IMR-90 (cell line): Measurements from ENCODE around the gene TECTA. TPM values are rescaled to one million over a fixed set of nuclear protein-coding genes. Genes with fewer than 3 reads are reported as not detected.

ENCODE experiments used
- ATAC-seq: fragments of 200-7000 bp; cut with Tn5 transposase; 2 replicates; pipeline ENCODE4 v1.9.1; 2020; ENCODE audit warnings: low read depth, mild to moderate bottlenecking, moderate library complexity
- BruUV-seq: library from RNA; stranded (reverse); fragments of 400-500 nt; replicated peaks from 2 replicates; lab custom pipeline; 2021; lab: Mats Ljungman, UMichigan
- CTCF ChIA-PET: fragments of 300-600 bp; formaldehyde crosslinking; extraction: SDS; loops from one replicate; lab custom pipeline; 2021; ENCODE audit warnings: antibody characterized with exemption; lab: Yijun Ruan, JAX
- POLR2A ChIA-PET: fragments of 300-600 bp; sonication (Branson Sonifier 250); formaldehyde crosslinking; loops from one replicate; lab custom pipeline; 2022; ENCODE audit warnings: antibody characterized with exemption; ENCODE audit not compliant: unreplicated experiment; lab: Charles Lee
- DNase-seq: peaks from one replicate; pipeline ENCODE4 v3.0.0; 2013
- H2AFZ ChIP-seq: replicated peaks from 2 replicates; pipeline ENCODE3; 2013; ENCODE audit warnings: low read length, mild to moderate bottlenecking; ENCODE audit not compliant: poor library complexity
- H2AK5ac ChIP-seq: 2 replicates; pipeline ENCODE4 v1.6.1; 2013; ENCODE audit warnings: low read depth, low read length, inconsistent platforms
- H2AK9ac ChIP-seq: replicated peaks from 2 replicates; pipeline ENCODE3; 2013; ENCODE audit warnings: mild to moderate bottlenecking, low read depth, low read length, moderate library complexity; ENCODE audit not compliant: poor library complexity
- H2BK120ac ChIP-seq: 2 replicates; pipeline ENCODE4 v1.6.1; 2013; ENCODE audit warnings: low read depth, low read length, inconsistent platforms
- H2BK15ac ChIP-seq: 3 replicates; pipeline ENCODE4 v1.6.1; 2013; ENCODE audit warnings: low read depth, low read length, inconsistent platforms
- H2BK20ac ChIP-seq: 2 replicates; pipeline ENCODE4 v1.6.1; 2013; ENCODE audit warnings: low read depth, mild to moderate bottlenecking, inconsistent platforms, low read length, moderate library complexity
- H2BK5ac ChIP-seq: 2 replicates; pipeline ENCODE4 v1.6.1; 2013; ENCODE audit warnings: mild to moderate bottlenecking, low read depth, low read length, inconsistent platforms; ENCODE audit not compliant: poor library complexity, severe bottlenecking
- H3K14ac ChIP-seq: replicated peaks from 2 replicates; pipeline ENCODE4 v1.6.1; 2013; ENCODE audit warnings: low read depth, low read length, inconsistent platforms
- H3K18ac ChIP-seq: 2 replicates; pipeline ENCODE4 v1.6.1; 2013; ENCODE audit warnings: low read depth, low read length, control low read depth
- H3K23ac ChIP-seq: 2 replicates; pipeline ENCODE4 v1.6.1; 2013; ENCODE audit warnings: low read depth, low read length, inconsistent platforms
- H3K27ac ChIP-seq: 2 replicates; pipeline ENCODE4 v1.5.1; 2013; ENCODE audit warnings: mild to moderate bottlenecking, control low read depth, low read length; ENCODE audit not compliant: insufficient read depth
- H3K27me3 ChIP-seq: 2 replicates; pipeline ENCODE4 v1.6.1; 2013; ENCODE audit warnings: low read length; ENCODE audit not compliant: control insufficient read depth, insufficient read depth
- H3K36me3 ChIP-seq: 2 replicates; pipeline ENCODE4 v1.6.1; 2013; ENCODE audit warnings: low read length, mixed read lengths; ENCODE audit not compliant: control insufficient read depth, insufficient read depth
- H3K4ac ChIP-seq: 2 replicates; pipeline ENCODE4 v1.6.1; 2013; ENCODE audit warnings: low read depth, low read length, inconsistent platforms
- H3K4me1 ChIP-seq: 2 replicates; pipeline ENCODE4 v1.6.1; 2013; ENCODE audit warnings: low read length, mixed read lengths; ENCODE audit not compliant: control insufficient read depth, insufficient read depth
- H3K4me2 ChIP-seq: 2 replicates; pipeline ENCODE4 v1.6.1; 2013; ENCODE audit warnings: low read depth, mild to moderate bottlenecking, control low read depth, low read length, moderate library complexity
- H3K4me3 ChIP-seq: 2 replicates; pipeline ENCODE4 v1.5.1; 2013; ENCODE audit warnings: low read depth, mild to moderate bottlenecking, control low read depth, low read length, moderate library complexity; ENCODE audit not compliant: insufficient read depth
- H3K56ac ChIP-seq: 2 replicates; pipeline ENCODE4 v1.6.1; 2013; ENCODE audit warnings: low read length, inconsistent platforms; ENCODE audit not compliant: insufficient read depth; ENCODE audit errors: extremely low read depth
- H3K79me1 ChIP-seq, 2 experiments: 2 replicates each; pipeline ENCODE4 v1.6.1; 2013; ENCODE audit warnings: low read length in 2 of 2, inconsistent platforms in 1 of 2, low read depth in 1 of 2
- H3K9ac ChIP-seq: 2 replicates; pipeline ENCODE4 v1.6.1; 2013; ENCODE audit warnings: low read depth, low read length, control low read depth
- H3K9me1 ChIP-seq: 2 replicates; pipeline ENCODE4 v1.6.1; 2013; ENCODE audit warnings: low read length, inconsistent platforms; ENCODE audit not compliant: insufficient read depth
- H3K9me3 ChIP-seq: 2 replicates; pipeline ENCODE4 v1.6.1; 2013; ENCODE audit warnings: low read length; ENCODE audit not compliant: control insufficient read depth, insufficient read depth
- H4K20me1 ChIP-seq: 2 replicates; pipeline ENCODE4 v1.6.1; 2013; ENCODE audit warnings: low read length, inconsistent platforms; ENCODE audit not compliant: insufficient read depth
- H4K5ac ChIP-seq: 2 replicates; pipeline ENCODE4 v1.6.1; 2013; ENCODE audit warnings: mild to moderate bottlenecking, low read depth, low read length, control low read depth
- H4K8ac ChIP-seq, 2 experiments: 2 replicates each; pipeline ENCODE4 v1.6.1; 2013; ENCODE audit warnings: low read depth in 2 of 2, low read length in 2 of 2, control low read depth in 1 of 2, inconsistent platforms in 1 of 2
- H4K91ac ChIP-seq: 2 replicates; pipeline ENCODE4 v1.6.1; 2013; ENCODE audit warnings: low read depth, low read length, inconsistent platforms; ENCODE audit not compliant: insufficient read depth
- BHLHE40 ChIP-seq: fragments of 150-350 bp; IDR thresholded peaks from 2 replicates; pipeline ENCODE4 v1.6.1; 2016; ENCODE audit warnings: mild to moderate bottlenecking, low read depth, low read length
- CEBPB ChIP-seq: IDR thresholded peaks from 2 replicates; pipeline ENCODE4 v1.6.1; 2012; ENCODE audit warnings: low read depth, low read length, improper control_type of control experiment
- CHD1 ChIP-seq: IDR thresholded peaks from 2 replicates; pipeline ENCODE4 v1.6.1; 2012; ENCODE audit warnings: low read depth, low read length, improper control_type of control experiment
- CTCF ChIP-seq: conservative IDR thresholded peaks from 2 replicates; pipeline ENCODE4 v1.5.1; 2012; ENCODE audit warnings: mild to moderate bottlenecking, low read depth, low read length, improper control_type of control experiment
- ELK1 ChIP-seq: fragments of 150-350 bp; IDR thresholded peaks from 2 replicates; pipeline ENCODE4 v1.6.1; 2016; ENCODE audit warnings: low read depth, mild to moderate bottlenecking, low read length, moderate library complexity, borderline replicate concordance
- FOS ChIP-seq: fragments of 150-350 bp; IDR thresholded peaks from 2 replicates; pipeline ENCODE4 v1.6.1; 2016; ENCODE audit warnings: low read depth, low read length
- MAFK ChIP-seq: IDR thresholded peaks from 2 replicates; pipeline ENCODE4 v1.6.1; 2012; ENCODE audit warnings: low read depth, low read length, improper control_type of control experiment
- MAZ ChIP-seq: IDR thresholded peaks from 2 replicates; pipeline ENCODE4 v1.6.1; 2012; ENCODE audit warnings: low read depth, mild to moderate bottlenecking, low read length, improper control_type of control experiment, moderate library complexity, borderline replicate concordance
- MXI1 ChIP-seq: IDR thresholded peaks from 2 replicates; pipeline ENCODE4 v1.6.1; 2012; ENCODE audit warnings: low read depth, mild to moderate bottlenecking, low read length, moderate library complexity, borderline replicate concordance
- NFE2L2 ChIP-seq: fragments of 150-350 bp; IDR thresholded peaks from 2 replicates; pipeline ENCODE4 v1.6.1; 2016; ENCODE audit warnings: low read depth, mild to moderate bottlenecking, low read length
- POLR2A ChIP-seq: IDR thresholded peaks from 2 replicates; pipeline ENCODE4 v1.6.1; 2012; ENCODE audit warnings: mild to moderate bottlenecking, low read depth, low read length
- RAD21 ChIP-seq: IDR thresholded peaks from 2 replicates; pipeline ENCODE4 v1.6.1; 2012; ENCODE audit warnings: low read length, improper control_type of control experiment
- RCOR1 ChIP-seq: IDR thresholded peaks from 2 replicates; pipeline ENCODE4 v1.6.1; 2012; ENCODE audit warnings: mild to moderate bottlenecking, low read length, improper control_type of control experiment; ENCODE audit not compliant: insufficient replicate concordance
- RFX5 ChIP-seq: IDR thresholded peaks from 2 replicates; pipeline ENCODE4 v1.8.0; 2012; ENCODE audit warnings: low read depth, mild to moderate bottlenecking, low read length, moderate library complexity
- SMC3 ChIP-seq: fragments of 150-350 bp; IDR thresholded peaks from 2 replicates; pipeline ENCODE4 v1.6.1; 2016; ENCODE audit warnings: low read depth, mild to moderate bottlenecking, antibody characterized with exemption, low read length, moderate library complexity
- USF2 ChIP-seq: fragments of 150-350 bp; IDR thresholded peaks from 2 replicates; pipeline ENCODE4 v1.6.1; 2017; ENCODE audit warnings: mild to moderate bottlenecking, antibody characterized with exemption, low read length, low read depth
- WGBS, 2 experiments: methylation state at CpG; one replicate each; pipeline versions ENCODE4 v1.1.5 to v1.1.7; 2013; ENCODE audit warnings: missing lambda C conversion rate in 2 of 2; ENCODE audit not compliant: insufficient read length in 1 of 2; ENCODE audit errors: extremely low coverage in 2 of 2; 5-methylcytosine and 5-hydroxymethylcytosine counted together
- dilution Hi-C: fragments of 300-500 bp; cut with HindIII; formaldehyde crosslinking; loops from one replicate; pipeline ENCODE4 v1.14.3; 2018; ENCODE audit warnings: low sequenced_read_pairs; ENCODE audit not compliant: unreplicated experiment
- in situ Hi-C: fragments of 300-500 bp; cut with MboI; formaldehyde crosslinking; loops from 3 replicates; pipeline ENCODE4 v1.14.3; 2019; ENCODE audit warnings: low sequenced_read_pairs, inconsistent platforms, mixed read lengths
- intact Hi-C: fragments of 100-400 bp; cut with micrococcal nuclease; formaldehyde crosslinking; loops from 2 replicates; pipeline ENCODE4 v1.10.0; 2022
- polyA plus RNA-seq, 3 experiments: library from polyadenylated mRNA; depleted of rRNA; stranded (reverse); fragments of >200 nt; gene quantifications; 2 replicates each; pipeline ENCODE4 v1.2.3, GENCODE V29; 2012; ENCODE audit warnings: low replicate concordance in 1 of 3
- total RNA-seq: library from RNA; depleted of rRNA; stranded (reverse); fragments of >200 nt; gene quantifications from 2 replicates; pipeline ENCODE4 v1.2.3, GENCODE V29; 2012

TECTA gene
- total and polyA plus RNA-seq, 2 of the 4 experiments (the other 2 are of a cell fraction): 0.17 to 0.18 TPM

GRCh38 chr11:121067026-121067425 lies 34.0 kb upstream of the TECTA start:
- no CpG with 5 or more reads among the region's 3 CpGs for WGBS, 2 experiments
- peaks cover 7% of the 10 kb centered on the region for H3K9me1 ChIP-seq
- H3K4ac ChIP-seq: no peak overlapping the region
- TF ChIP-seq RCOR1 (no peak), MAZ (no peak), BHLHE40 (no peak), RFX5 (no peak), RAD21 (no peak), CHD1 (no peak), FOS (no peak), CEBPB (no peak), MXI1 (no peak), MAFK (no peak), NFE2L2 (no peak), SMC3 (no peak), ELK1 (no peak), POLR2A (no peak), USF2 (no peak), CTCF (no peak)
- no peak overlapping the region for H3K27ac ChIP-seq
- H3K56ac ChIP-seq: no peak overlapping the region
- no peak overlapping the region for H4K91ac ChIP-seq
- intact Hi-C loops: loop anchor here (5.0 kb wide), 1 partner anchor 40 kb away; no protein-coding TSS in a partner anchor
- H3K18ac ChIP-seq: no peak overlapping the region
- no peak overlapping the region for H2BK20ac ChIP-seq
- no peak overlapping the region for H3K4me3 ChIP-seq
- H2BK5ac ChIP-seq: no peak overlapping the region
- no peaks in the 10 kb centered on the region for H3K79me1 ChIP-seq
- no peaks in the 10 kb centered on the region for H3K27me3 ChIP-seq
- H3K36me3 ChIP-seq: peaks cover 8% of the 10 kb centered on the region
- in situ Hi-C loops: no loop called here
- peaks cover 11% of the 10 kb centered on the region; the same call in 1 of the 2 replicates for H4K20me1 ChIP-seq
- no TSS peak for BruUV-seq
- no peak overlapping the region for H3K14ac ChIP-seq
- H3K9me3 ChIP-seq: no peaks in the 10 kb centered on the region
- H4K5ac ChIP-seq: no peak overlapping the region
- H2AK5ac ChIP-seq: no peak overlapping the region
- H2AFZ ChIP-seq: no peak overlapping the region
- H2AK9ac ChIP-seq: no peak overlapping the region
- no peak overlapping the region for H2BK120ac ChIP-seq
- no peak overlapping the region for H4K8ac ChIP-seq
- H3K4me1 ChIP-seq: peaks cover 5% of the 10 kb centered on the region; the same call in 1 of the 2 replicates
- no peak overlapping the region for H3K23ac ChIP-seq
- no peak for ATAC-seq
- POLR2A ChIA-PET: no interaction called here
- H3K4me2 ChIP-seq: no peak overlapping the region
- dilution Hi-C loops: no loop called here
- H2BK15ac ChIP-seq: no peak overlapping the region
- no peak for DNase-seq
- H3K9ac ChIP-seq: no peak overlapping the region
- CTCF ChIA-PET: no interaction called here
